A673 (cell line): ENCODE data around the gene TET3.

Source experiments
- CTCF ChIP-seq: fragments of 300-800, 200-600 bp; sonication (generic); conservative IDR thresholded peaks from 2 replicates; pipeline ENCODE4 v1.5.1; 2017; ENCODE audit warnings: low read depth, mild to moderate bottlenecking, antibody characterized with exemption, low read length, moderate library complexity, mixed read lengths
- EZH2 ChIP-seq: fragments of 200-600 bp; sonication (generic); IDR thresholded peaks from 2 replicates; pipeline ENCODE4 v1.6.1; 2017; ENCODE audit warnings: borderline replicate concordance, low read depth, mild to moderate bottlenecking, mixed read lengths, antibody characterized with exemption, low read length; ENCODE audit not compliant: poor library complexity, severe bottlenecking

GRCh38 chr2:74017223-74017622, 32.5 kb downstream of the TET3 start:
- TF ChIP-seq CTCF: no peak
- no peak for TF ChIP-seq EZH2
